Measurements from ENCODE around the gene DDX4.

DNA sequence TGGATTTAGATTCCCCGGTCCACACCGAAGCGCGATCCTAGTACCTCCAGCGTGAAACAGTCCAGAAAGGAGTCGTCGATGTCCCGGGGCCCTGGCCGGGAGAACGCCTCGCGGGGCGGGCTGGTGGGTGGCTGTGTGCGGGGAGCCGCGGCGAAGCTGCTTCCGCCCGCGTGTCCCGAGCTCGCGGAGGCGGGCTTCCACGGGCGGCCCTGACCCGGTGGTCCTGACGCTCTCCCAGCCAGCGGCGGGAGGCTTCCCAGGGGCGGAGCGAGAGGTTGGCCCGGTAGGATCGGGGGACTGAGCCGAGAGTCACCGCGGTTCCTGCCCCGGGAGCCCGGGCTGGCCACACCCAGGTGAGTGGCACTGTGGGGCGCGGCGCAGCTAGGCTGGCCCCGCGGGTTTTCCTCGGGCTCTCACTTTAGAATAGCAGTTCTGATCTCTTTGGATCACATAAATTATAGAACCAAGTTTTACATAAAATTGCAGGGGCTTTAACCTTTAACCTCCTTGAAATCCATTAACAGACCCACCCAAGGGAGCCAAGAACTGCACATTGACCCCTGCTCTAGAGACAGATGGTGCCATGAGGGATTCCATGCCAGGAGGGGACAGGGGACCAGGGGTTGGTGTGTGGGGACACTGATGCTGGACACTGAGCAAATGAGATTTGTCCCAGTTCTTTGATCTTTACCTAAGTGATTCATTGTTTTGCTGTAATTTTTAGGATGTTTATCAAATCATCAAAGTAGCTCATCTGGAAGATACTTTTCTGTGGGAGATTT is 84.1 kb downstream of the DDX4 start:
- TF ChIP-seq CTCF (tag by site-specific recombination; IDR thresholded peaks at IDR 0.05) (no peak), ZNF426 (tag by site-specific recombination; IDR thresholded peaks at IDR 0.05) (no peak), ZNF585B (tag by site-specific recombination; IDR thresholded peaks at IDR 0.05) (no peak), ZNF146 (tag by site-specific recombination; IDR thresholded peaks at IDR 0.05) (no peak), ZNF629 (tag by site-specific recombination; IDR thresholded peaks at IDR 0.05) (no peak), SETDB1 (IDR thresholded peaks at IDR 0.05; ENCODE audit: insufficient read length, low read length) (no peak), ZNF501 (tag by site-specific recombination; IDR thresholded peaks at IDR 0.05) (no peak)

Data from HEK293 (cell line).